ENCODE results near the gene CAMP.
"Not testable (repeated sequence)": the region's sequence is repeated elsewhere in the genome, so short reads cannot be mapped to it uniquely, and the experiment has no call there.

GRCh38 chr3:48211776-48212175, 11.5 kb upstream of the CAMP start:
- TF ChIP-seq, protein P1, sequence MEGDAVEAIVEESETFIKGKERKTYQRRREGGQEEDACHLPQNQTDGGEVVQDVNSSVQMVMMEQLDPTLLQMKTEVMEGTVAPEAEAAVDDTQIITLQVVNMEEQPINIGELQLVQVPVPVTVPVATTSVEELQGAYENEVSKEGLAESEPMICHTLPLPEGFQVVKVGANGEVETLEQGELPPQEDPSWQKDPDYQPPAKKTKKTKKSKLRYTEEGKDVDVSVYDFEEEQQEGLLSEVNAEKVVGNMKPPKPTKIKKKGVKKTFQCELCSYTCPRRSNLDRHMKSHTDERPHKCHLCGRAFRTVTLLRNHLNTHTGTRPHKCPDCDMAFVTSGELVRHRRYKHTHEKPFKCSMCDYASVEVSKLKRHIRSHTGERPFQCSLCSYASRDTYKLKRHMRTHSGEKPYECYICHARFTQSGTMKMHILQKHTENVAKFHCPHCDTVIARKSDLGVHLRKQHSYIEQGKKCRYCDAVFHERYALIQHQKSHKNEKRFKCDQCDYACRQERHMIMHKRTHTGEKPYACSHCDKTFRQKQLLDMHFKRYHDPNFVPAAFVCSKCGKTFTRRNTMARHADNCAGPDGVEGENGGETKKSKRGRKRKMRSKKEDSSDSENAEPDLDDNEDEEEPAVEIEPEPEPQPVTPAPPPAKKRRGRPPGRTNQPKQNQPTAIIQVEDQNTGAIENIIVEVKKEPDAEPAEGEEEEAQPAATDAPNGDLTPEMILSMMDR (IDR thresholded peaks at IDR 0.05) = not testable (repeated sequence)
- TF ChIP-seq POLR2A (IDR thresholded peaks at IDR 0.05) = not testable (repeated sequence)
